GM23338 (cell line): ENCODE data around the gene YAP1. TPM values are rescaled to one million over a fixed set of nuclear protein-coding genes. Genes with fewer than 3 reads are reported as not detected.
A peak's percentile ranks its signal among the peaks of the same experiment; 100 is the strongest.

Source experiments
- ATAC-seq: fragments of 200-7000 bp; cut with Tn5 transposase; 3 replicates; pipeline ENCODE4 v1.9.1; 2020
- DNase-seq: peaks from one replicate; pipeline ENCODE4 v3.0.0-alpha.2; 2015; ENCODE audit warnings: low spot score
- H2AFZ ChIP-seq: fragments of 200-600 bp; sonication (generic); 2 replicates; pipeline ENCODE4 v1.8.0; 2016; ENCODE audit warnings: antibody characterized with exemption, mild to moderate bottlenecking, moderate library complexity
- H3F3A ChIP-seq: fragments of 200-600 bp; sonication (generic); replicated peaks from 2 replicates; pipeline ENCODE4 v1.8.0; 2017; ENCODE audit warnings: antibody characterized with exemption, mixed run types, low read depth
- H3K27ac ChIP-seq: fragments of 200-600 bp; sonication (generic); 2 replicates; pipeline ENCODE4 v1.6.1; 2016; ENCODE audit warnings: low read depth
- H3K27me3 ChIP-seq: fragments of 200-600 bp; sonication (generic); 2 replicates; pipeline ENCODE4 v1.8.0; 2016; ENCODE audit warnings: mild to moderate bottlenecking, mixed run types, moderate library complexity; ENCODE audit not compliant: insufficient read depth
- H3K36me3 ChIP-seq: fragments of 200-600 bp; sonication (generic); 2 replicates; pipeline ENCODE4 v1.8.0; 2016; ENCODE audit warnings: mild to moderate bottlenecking; ENCODE audit not compliant: insufficient read depth
- H3K4me1 ChIP-seq: fragments of 200-600 bp; sonication (generic); 2 replicates; pipeline ENCODE4 v1.8.0; 2016; ENCODE audit warnings: mild to moderate bottlenecking, moderate library complexity; ENCODE audit not compliant: insufficient read depth
- H3K4me2 ChIP-seq: fragments of 200-600 bp; sonication (generic); 2 replicates; pipeline ENCODE4 v1.7.1; 2017; ENCODE audit warnings: mixed run types
- H3K4me3 ChIP-seq: fragments of 200-600 bp; sonication (generic); 2 replicates; pipeline ENCODE4 v1.6.1; 2016; ENCODE audit warnings: mixed run types
- H3K79me2 ChIP-seq: fragments of 200-600 bp; sonication (generic); replicated peaks from 2 replicates; pipeline ENCODE4 v1.8.0; 2017; ENCODE audit warnings: mild to moderate bottlenecking; ENCODE audit not compliant: insufficient read depth
- H3K9me2 ChIP-seq: fragments of 200-600 bp; sonication (generic); 2 replicates; pipeline ENCODE4 v1.8.0; 2017; ENCODE audit not compliant: insufficient read depth
- H4K20me1 ChIP-seq: fragments of 200-600 bp; sonication (generic); replicated peaks from 2 replicates; pipeline ENCODE4 v1.8.0; 2017; ENCODE audit warnings: mild to moderate bottlenecking; ENCODE audit not compliant: insufficient read depth
- H3K27ac Mint-ChIP-seq: 2 replicates; pipeline ENCODE4 v1.8.0; 2020; ENCODE audit warnings: inconsistent platforms, mild to moderate bottlenecking, moderate library complexity, mixed read lengths
- H3K27me3 Mint-ChIP-seq: 3 replicates; pipeline ENCODE4 v1.8.0; 2022; ENCODE audit warnings: low read depth, mild to moderate bottlenecking, moderate library complexity, mixed read lengths, inconsistent platforms; ENCODE audit not compliant: insufficient read depth, poor library complexity
- H3K36me3 Mint-ChIP-seq: 3 replicates; pipeline ENCODE4 v1.8.0; 2021; ENCODE audit warnings: low read depth, mild to moderate bottlenecking, inconsistent platforms, moderate library complexity, mixed read lengths
- H3K4me1 Mint-ChIP-seq: 3 replicates; pipeline ENCODE4 v1.8.0; 2020; ENCODE audit warnings: mild to moderate bottlenecking, inconsistent platforms, mixed read lengths
- H3K4me3 Mint-ChIP-seq: 3 replicates; pipeline ENCODE4 v1.8.0; 2021; ENCODE audit warnings: moderate library complexity, mild to moderate bottlenecking, inconsistent platforms, mixed read lengths
- H3K9me3 Mint-ChIP-seq: 3 replicates; pipeline ENCODE4 v1.8.0; 2020; ENCODE audit warnings: moderate library complexity, mild to moderate bottlenecking, inconsistent platforms, mixed read lengths
- CREB1 ChIP-seq: fragments of 250-450 bp; sonication (Bioruptor Pico); IDR thresholded peaks from 2 replicates; pipeline ENCODE4 v1.5.0; 2020; ENCODE audit warnings: low read depth, mild to moderate bottlenecking, moderate library complexity
- EZH2 ChIP-seq: fragments of 200-600 bp; sonication (generic); IDR thresholded peaks from one replicate; pipeline ENCODE4 v1.8.0; 2017; ENCODE audit warnings: antibody characterized with exemption, mild to moderate bottlenecking, low read depth; ENCODE audit not compliant: unreplicated experiment
- EZH2phosphoT487 ChIP-seq: fragments of 200-600 bp; sonication (generic); IDR thresholded peaks from one replicate; pipeline ENCODE4 v1.8.1; 2018; ENCODE audit warnings: antibody characterized with exemption; ENCODE audit not compliant: unreplicated experiment
- JUNB ChIP-seq: IDR thresholded peaks from one replicate; pipeline ENCODE4 v1.6.1; 2016; ENCODE audit warnings: antibody characterized with exemption; ENCODE audit not compliant: unreplicated experiment
- NANOG ChIP-seq: IDR thresholded peaks from 2 replicates; pipeline ENCODE4 v1.6.1; 2016; ENCODE audit warnings: antibody characterized with exemption, borderline replicate concordance
- POLR2AphosphoS5 ChIP-seq: IDR thresholded peaks from 2 replicates; pipeline ENCODE4 v1.6.1; 2016; ENCODE audit warnings: antibody characterized with exemption, low read depth
- STAT1 ChIP-seq: IDR thresholded peaks from one replicate; pipeline ENCODE4 v1.6.1; 2016; ENCODE audit warnings: antibody characterized with exemption; ENCODE audit not compliant: unreplicated experiment
- ZNF114 ChIP-seq: fragments of 250-450 bp; sonication (Bioruptor Pico); IDR thresholded peaks from 2 replicates; pipeline ENCODE4 v1.5.0; 2020; ENCODE audit warnings: mild to moderate bottlenecking, moderate library complexity
- ZNF331 ChIP-seq: fragments of 250-450 bp; sonication (Bioruptor Pico); IDR thresholded peaks from 2 replicates; pipeline ENCODE4 v1.5.0; 2020; ENCODE audit warnings: low read depth, mild to moderate bottlenecking, moderate library complexity
- polyA plus RNA-seq: library from polyadenylated mRNA; unstranded; fragments of >200 nt; fragmentation: Nextera tagmentation; extraction: Ambion mirVana; gene quantifications from 2 replicates; pipeline ENCODE4 v1.2.1, GENCODE V29; 2016
- total RNA-seq: library from RNA; depleted of rRNA; stranded (reverse); fragments of >200 nt; shearing (Covaris generic); gene quantifications from 2 replicates; pipeline ENCODE4 v1.2.3, GENCODE V29; 2014
- TF ChIP-seq, protein P1 (sequence below): fragments of 250-450 bp; sonication (Bioruptor Pico); IDR thresholded peaks from 2 replicates; pipeline ENCODE4 v1.5.0; 2020; ENCODE audit warnings: mild to moderate bottlenecking, moderate library complexity
- TF ChIP-seq, protein P2 (sequence below): IDR thresholded peaks from 2 replicates; pipeline ENCODE4 v1.6.1; 2016; ENCODE audit warnings: antibody characterized with exemption
- TF ChIP-seq, protein P3 (sequence below): IDR thresholded peaks from one replicate; pipeline ENCODE4 v1.6.1; 2018; ENCODE audit warnings: antibody characterized with exemption; ENCODE audit not compliant: unreplicated experiment
- TF ChIP-seq, protein P4 (sequence below), 2 experiments: fragments of 200-600 bp in 1 of 2; sonication (generic) in 1 of 2; conservative IDR thresholded peaks; 2 replicates each; pipeline versions ENCODE4 v1.5.1 to v1.6.1; 2016 to 2017; ENCODE audit warnings: antibody characterized with exemption in 2 of 2, low read depth in 2 of 2, mild to moderate bottlenecking in 2 of 2, moderate library complexity in 1 of 2

YAP1 gene
- total and polyA plus RNA-seq, 2 experiments from 2014 or later = 17.2 to 155 TPM

DNA sequence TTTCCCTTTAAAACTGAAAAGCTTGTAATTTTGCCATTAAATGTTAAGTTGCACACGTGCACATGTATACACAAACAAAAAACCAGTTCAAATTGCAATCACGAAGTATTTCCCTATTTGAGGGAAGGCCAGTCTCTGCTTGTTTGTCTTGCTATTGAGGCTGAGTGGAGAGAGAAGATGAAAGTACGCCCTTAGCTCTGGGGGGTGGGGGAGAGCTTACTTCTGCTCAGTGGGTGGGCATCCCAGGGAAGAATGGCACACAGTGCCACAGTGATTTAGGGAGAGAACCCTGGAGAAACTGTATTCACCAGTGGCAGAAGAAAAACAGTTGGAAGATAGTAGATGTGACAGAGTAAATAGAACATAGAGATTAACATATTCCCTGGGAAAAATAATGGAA, 8.7 kb downstream of the YAP1 start:
- peaks cover 73% of the 10 kb centered on the region for H3K4me1 ChIP-seq
- Mint-ChIP-seq H3K4me3 (peak overlapping the region; percentile 41), H3K4me1 (peaks cover 67% of the 10 kb centered on the region), H3K27ac (peak overlapping the region; percentile 45; the same call in 1 of the 2 replicates), H3K9me3 (peaks cover 12% of the 10 kb centered on the region), H3K27me3 (peaks cover 4% of the 10 kb centered on the region), H3K36me3 (peaks cover 36% of the 10 kb centered on the region)
- TF ChIP-seq, protein P1, sequence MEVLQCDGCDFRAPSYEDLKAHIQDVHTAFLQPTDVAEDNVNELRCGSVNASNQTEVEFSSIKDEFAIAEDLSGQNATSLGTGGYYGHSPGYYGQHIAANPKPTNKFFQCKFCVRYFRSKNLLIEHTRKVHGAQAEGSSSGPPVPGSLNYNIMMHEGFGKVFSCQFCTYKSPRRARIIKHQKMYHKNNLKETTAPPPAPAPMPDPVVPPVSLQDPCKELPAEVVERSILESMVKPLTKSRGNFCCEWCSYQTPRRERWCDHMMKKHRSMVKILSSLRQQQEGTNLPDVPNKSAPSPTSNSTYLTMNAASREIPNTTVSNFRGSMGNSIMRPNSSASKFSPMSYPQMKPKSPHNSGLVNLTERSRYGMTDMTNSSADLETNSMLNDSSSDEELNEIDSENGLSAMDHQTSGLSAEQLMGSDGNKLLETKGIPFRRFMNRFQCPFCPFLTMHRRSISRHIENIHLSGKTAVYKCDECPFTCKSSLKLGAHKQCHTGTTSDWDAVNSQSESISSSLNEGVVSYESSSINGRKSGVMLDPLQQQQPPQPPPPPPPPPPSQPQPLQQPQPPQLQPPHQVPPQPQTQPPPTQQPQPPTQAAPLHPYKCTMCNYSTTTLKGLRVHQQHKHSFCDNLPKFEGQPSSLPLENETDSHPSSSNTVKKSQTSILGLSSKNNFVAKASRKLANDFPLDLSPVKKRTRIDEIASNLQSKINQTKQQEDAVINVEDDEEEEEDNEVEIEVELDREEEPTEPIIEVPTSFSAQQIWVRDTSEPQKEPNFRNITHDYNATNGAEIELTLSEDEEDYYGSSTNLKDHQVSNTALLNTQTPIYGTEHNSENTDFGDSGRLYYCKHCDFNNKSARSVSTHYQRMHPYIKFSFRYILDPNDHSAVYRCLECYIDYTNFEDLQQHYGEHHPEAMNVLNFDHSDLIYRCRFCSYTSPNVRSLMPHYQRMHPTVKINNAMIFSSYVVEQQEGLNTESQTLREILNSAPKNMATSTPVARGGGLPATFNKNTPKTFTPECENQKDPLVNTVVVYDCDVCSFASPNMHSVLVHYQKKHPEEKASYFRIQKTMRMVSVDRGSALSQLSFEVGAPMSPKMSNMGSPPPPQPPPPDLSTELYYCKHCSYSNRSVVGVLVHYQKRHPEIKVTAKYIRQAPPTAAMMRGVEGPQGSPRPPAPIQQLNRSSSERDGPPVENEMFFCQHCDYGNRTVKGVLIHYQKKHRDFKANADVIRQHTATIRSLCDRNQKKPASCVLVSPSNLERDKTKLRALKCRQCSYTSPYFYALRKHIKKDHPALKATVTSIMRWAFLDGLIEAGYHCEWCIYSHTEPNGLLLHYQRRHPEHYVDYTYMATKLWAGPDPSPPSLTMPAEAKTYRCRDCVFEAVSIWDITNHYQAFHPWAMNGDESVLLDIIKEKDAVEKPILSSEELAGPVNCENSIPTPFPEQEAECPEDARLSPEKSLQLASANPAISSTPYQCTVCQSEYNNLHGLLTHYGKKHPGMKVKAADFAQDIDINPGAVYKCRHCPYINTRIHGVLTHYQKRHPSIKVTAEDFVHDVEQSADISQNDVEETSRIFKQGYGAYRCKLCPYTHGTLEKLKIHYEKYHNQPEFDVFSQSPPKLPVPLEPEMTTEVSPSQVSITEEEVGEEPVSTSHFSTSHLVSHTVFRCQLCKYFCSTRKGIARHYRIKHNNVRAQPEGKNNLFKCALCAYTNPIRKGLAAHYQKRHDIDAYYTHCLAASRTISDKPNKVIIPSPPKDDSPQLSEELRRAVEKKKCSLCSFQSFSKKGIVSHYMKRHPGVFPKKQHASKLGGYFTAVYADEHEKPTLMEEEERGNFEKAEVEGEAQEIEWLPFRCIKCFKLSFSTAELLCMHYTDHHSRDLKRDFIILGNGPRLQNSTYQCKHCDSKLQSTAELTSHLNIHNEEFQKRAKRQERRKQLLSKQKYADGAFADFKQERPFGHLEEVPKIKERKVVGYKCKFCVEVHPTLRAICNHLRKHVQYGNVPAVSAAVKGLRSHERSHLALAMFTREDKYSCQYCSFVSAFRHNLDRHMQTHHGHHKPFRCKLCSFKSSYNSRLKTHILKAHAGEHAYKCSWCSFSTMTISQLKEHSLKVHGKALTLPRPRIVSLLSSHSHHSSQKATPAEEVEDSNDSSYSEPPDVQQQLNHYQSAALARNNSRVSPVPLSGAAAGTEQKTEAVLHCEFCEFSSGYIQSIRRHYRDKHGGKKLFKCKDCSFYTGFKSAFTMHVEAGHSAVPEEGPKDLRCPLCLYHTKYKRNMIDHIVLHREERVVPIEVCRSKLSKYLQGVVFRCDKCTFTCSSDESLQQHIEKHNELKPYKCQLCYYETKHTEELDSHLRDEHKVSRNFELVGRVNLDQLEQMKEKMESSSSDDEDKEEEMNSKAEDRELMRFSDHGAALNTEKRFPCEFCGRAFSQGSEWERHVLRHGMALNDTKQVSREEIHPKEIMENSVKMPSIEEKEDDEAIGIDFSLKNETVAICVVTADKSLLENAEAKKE = no peak
- TF ChIP-seq EZH2 (no peak), EZH2phosphoT487 (no peak), STAT1 (no peak), ZNF331 (no peak), NANOG (no peak), JUNB (no peak), ZNF114 (no peak), POLR2AphosphoS5 (no peak), CREB1 (CRISPR knock-in tag) (no peak)
- TF ChIP-seq, protein P2, sequence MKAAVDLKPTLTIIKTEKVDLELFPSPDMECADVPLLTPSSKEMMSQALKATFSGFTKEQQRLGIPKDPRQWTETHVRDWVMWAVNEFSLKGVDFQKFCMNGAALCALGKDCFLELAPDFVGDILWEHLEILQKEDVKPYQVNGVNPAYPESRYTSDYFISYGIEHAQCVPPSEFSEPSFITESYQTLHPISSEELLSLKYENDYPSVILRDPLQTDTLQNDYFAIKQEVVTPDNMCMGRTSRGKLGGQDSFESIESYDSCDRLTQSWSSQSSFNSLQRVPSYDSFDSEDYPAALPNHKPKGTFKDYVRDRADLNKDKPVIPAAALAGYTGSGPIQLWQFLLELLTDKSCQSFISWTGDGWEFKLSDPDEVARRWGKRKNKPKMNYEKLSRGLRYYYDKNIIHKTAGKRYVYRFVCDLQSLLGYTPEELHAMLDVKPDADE = no peak
- TF ChIP-seq, protein P3, sequence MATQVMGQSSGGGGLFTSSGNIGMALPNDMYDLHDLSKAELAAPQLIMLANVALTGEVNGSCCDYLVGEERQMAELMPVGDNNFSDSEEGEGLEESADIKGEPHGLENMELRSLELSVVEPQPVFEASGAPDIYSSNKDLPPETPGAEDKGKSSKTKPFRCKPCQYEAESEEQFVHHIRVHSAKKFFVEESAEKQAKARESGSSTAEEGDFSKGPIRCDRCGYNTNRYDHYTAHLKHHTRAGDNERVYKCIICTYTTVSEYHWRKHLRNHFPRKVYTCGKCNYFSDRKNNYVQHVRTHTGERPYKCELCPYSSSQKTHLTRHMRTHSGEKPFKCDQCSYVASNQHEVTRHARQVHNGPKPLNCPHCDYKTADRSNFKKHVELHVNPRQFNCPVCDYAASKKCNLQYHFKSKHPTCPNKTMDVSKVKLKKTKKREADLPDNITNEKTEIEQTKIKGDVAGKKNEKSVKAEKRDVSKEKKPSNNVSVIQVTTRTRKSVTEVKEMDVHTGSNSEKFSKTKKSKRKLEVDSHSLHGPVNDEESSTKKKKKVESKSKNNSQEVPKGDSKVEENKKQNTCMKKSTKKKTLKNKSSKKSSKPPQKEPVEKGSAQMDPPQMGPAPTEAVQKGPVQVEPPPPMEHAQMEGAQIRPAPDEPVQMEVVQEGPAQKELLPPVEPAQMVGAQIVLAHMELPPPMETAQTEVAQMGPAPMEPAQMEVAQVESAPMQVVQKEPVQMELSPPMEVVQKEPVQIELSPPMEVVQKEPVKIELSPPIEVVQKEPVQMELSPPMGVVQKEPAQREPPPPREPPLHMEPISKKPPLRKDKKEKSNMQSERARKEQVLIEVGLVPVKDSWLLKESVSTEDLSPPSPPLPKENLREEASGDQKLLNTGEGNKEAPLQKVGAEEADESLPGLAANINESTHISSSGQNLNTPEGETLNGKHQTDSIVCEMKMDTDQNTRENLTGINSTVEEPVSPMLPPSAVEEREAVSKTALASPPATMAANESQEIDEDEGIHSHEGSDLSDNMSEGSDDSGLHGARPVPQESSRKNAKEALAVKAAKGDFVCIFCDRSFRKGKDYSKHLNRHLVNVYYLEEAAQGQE = no peak
- TF ChIP-seq, protein P4, sequence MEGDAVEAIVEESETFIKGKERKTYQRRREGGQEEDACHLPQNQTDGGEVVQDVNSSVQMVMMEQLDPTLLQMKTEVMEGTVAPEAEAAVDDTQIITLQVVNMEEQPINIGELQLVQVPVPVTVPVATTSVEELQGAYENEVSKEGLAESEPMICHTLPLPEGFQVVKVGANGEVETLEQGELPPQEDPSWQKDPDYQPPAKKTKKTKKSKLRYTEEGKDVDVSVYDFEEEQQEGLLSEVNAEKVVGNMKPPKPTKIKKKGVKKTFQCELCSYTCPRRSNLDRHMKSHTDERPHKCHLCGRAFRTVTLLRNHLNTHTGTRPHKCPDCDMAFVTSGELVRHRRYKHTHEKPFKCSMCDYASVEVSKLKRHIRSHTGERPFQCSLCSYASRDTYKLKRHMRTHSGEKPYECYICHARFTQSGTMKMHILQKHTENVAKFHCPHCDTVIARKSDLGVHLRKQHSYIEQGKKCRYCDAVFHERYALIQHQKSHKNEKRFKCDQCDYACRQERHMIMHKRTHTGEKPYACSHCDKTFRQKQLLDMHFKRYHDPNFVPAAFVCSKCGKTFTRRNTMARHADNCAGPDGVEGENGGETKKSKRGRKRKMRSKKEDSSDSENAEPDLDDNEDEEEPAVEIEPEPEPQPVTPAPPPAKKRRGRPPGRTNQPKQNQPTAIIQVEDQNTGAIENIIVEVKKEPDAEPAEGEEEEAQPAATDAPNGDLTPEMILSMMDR (conservative IDR thresholded peaks at IDR 0.05; ENCODE audit: low read depth in 2 of 2) = no peak
- no peaks in the 10 kb centered on the region for H3K36me3 ChIP-seq
- no peaks in the 10 kb centered on the region for H3K27me3 ChIP-seq
- peaks cover 94% of the 10 kb centered on the region for H3K79me2 ChIP-seq
- DNase-seq = peak; percentile 46
- H3K9me2 ChIP-seq = no peaks in the 10 kb centered on the region
- H2AFZ ChIP-seq = no peak overlapping the region
- no peak overlapping the region for H3K27ac ChIP-seq
- peak overlapping the region; percentile 73 for H3K4me2 ChIP-seq
- no peaks in the 10 kb centered on the region for H4K20me1 ChIP-seq
- no peaks in the 10 kb centered on the region for H3F3A ChIP-seq
- peak overlapping the region; percentile 2; the same call in 1 of the 2 replicates for H3K4me3 ChIP-seq
- peak; percentile 82 for ATAC-seq
